Measurements from ENCODE around the gene RNU4-1.

The RNU4-1 gene

DNA sequence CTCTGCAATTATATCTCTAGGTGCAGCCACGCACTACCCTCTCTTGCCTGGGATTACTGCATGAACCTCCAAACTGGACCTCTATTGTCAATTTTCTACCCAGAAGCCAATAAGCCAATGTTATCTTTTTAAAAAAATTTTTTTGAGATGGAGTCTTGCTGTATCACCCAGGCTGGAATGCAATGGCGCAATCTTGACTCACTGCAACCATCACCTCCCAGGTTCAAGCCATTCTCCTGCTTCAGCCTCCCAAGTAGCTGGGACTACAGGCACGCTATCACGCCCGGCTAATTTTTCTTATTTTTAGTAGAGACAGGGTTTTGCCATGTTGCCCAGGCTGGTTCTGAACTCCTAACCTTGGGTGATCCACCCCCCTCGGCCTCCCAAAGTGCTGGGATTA lies 16.3 kb downstream of the RNU4-1 start:
- no peaks in the 10 kb centered on the region for H3K36me3 ChIP-seq (replicated peaks)
- in situ Hi-C loops (cut with MboI; ENCODE audit: low sequenced_read_pairs): no loop called here
- no peaks in the 10 kb centered on the region for H3K9me3 ChIP-seq
- DNase-seq (ENCODE audit: low spot score in 2 of 2): no peak
- no peaks in the 10 kb centered on the region for H3K4me1 ChIP-seq
- no peak overlapping the region for H3K4me3 ChIP-seq
- H3K27me3 ChIP-seq (ENCODE audit: low read depth): no peaks in the 10 kb centered on the region

GRCh38 chr12:120267736-120268135 lies 25.3 kb downstream of the RNU4-1 start:
- Histone ChIP-seq H3K27me3 (ENCODE audit: low read depth) (no peaks in the 10 kb centered on the region), H3K36me3 (replicated peaks) (no peaks in the 10 kb centered on the region), H3K4me3 (no peak overlapping the region), H3K9me3 (no peaks in the 10 kb centered on the region), H3K4me1 (peaks cover 10% of the 10 kb centered on the region)
- DNase-seq (ENCODE audit: low spot score in 2 of 2): no peak
- in situ Hi-C loops (cut with MboI; ENCODE audit: low sequenced_read_pairs): no loop called here

DNA sequence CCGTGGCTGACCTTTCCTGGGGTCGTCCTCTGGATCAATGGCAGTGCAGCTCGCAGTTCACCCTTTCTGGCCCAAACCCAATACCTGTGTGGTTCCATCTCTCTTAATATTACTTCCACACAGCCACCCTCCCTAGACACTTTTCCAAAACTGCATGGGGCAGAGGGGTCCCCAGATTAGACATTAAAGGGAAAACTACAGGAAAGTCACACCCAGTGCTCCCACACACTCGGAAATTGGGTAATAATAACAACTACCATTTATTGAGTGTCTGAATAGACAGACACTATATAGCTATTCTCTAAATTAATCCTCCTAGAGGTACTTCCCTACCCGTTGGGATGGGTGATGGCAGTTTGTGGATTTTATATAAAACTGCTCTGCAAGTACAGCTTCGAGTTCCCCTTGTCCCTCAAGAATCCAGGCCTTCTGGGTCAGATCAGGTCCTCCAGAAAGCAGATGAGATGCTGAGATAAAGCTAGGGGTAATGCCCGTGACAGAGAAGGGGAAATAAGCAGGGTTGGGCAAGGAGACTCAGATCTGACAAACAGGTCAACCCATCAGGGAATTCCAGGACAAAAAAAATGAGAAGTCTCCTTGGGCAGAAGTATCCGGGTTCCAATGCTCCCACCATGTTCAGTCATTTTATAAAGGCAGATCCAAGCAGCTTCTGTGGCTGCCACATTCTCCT lies 26.7 kb downstream of the RNU4-1 start:
- in situ Hi-C loops (cut with MboI; ENCODE audit: low sequenced_read_pairs): no loop called here
- Histone ChIP-seq H3K27me3 (ENCODE audit: low read depth) (no peaks in the 10 kb centered on the region), H3K9me3 (no peaks in the 10 kb centered on the region), H3K4me1 (peaks cover 10% of the 10 kb centered on the region), H3K36me3 (replicated peaks) (no peaks in the 10 kb centered on the region), H3K4me3 (peak overlapping the region; percentile 9; the same call in 1 of the 2 replicates)
- no peak for DNase-seq (ENCODE audit: low spot score in 2 of 2)

DNA sequence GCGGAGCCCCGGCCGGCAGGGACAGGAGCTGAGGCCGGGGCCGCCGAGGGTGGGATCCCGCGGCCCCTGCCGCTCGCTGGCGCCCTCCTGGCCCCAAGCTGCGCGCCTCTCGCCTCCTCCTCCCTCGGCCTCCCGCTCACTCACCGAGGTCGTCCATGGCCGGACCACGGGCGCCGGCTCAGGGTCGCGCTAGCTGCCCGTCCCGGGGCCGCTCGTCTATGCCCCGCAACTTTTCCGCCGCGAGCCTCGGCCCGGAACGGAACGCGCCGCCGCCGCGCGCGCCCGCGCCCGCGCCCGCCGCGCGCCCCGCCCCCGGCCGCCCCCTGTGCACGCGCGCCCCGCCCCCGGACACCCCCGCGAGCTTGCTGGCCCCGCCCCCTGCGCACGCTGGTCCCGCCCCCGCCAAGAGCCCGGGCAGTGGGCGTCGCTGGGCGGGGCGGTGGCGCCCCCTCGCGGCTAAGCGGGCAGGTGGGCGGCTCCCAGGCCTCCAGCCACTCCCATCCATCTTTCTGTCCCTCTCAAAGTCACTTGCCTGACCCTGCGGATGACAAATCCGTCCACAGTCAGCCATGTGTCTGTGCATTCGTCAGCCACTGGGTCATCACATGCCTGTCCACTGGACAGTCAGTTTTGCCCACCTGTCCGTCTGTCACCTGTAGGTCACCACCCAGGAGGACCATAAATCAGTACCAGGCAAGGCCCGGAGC lies 27.4 kb downstream of the RNU4-1 start, which contains the start of gene PXN:
PXN (minus strand) TSS at position 258 of the 707 bp plus-strand sequence; CDS start at position 157, 101 bp downstream.
- Histone ChIP-seq H3K4me1 (peaks cover 10% of the 10 kb centered on the region), H3K4me3 (peak within 1 kb of the TSS; percentile 47), H3K9me3 (no peaks in the 10 kb centered on the region), H3K36me3 (replicated peaks) (no peaks in the 10 kb centered on the region), H3K27me3 (ENCODE audit: low read depth) (no peaks in the 10 kb centered on the region)
- in situ Hi-C loops (cut with MboI; ENCODE audit: low sequenced_read_pairs): no loop called here
- peak; percentile 68 to 92 for DNase-seq (ENCODE audit: low spot score in 2 of 2)

- Histone ChIP-seq H3K27me3 (ENCODE audit: low read depth) (no peaks in the 10 kb centered on the region), H3K36me3 (replicated peaks) (no peaks in the 10 kb centered on the region), H3K4me1 (peaks cover 10% of the 10 kb centered on the region), H3K4me3 (peak overlapping the region; percentile 47), H3K9me3 (no peaks in the 10 kb centered on the region)
- in situ Hi-C loops (cut with MboI; ENCODE audit: low sequenced_read_pairs): no loop called here
- DNase-seq (ENCODE audit: low spot score in 2 of 2): no peak
These were observed 28.0 kb downstream of the RNU4-1 start for GRCh38 chr12:120264904-120265472.

GRCh38 chr12:120264086-120264903 lies 28.7 kb downstream of the RNU4-1 start:
- Histone ChIP-seq H3K27me3 (ENCODE audit: low read depth) (no peaks in the 10 kb centered on the region), H3K9me3 (no peaks in the 10 kb centered on the region), H3K4me1 (peaks cover 10% of the 10 kb centered on the region), H3K4me3 (peak overlapping the region; percentile 47), H3K36me3 (replicated peaks) (no peaks in the 10 kb centered on the region)
- in situ Hi-C loops (cut with MboI; ENCODE audit: low sequenced_read_pairs): no loop called here
- DNase-seq (ENCODE audit: low spot score in 2 of 2): no peak

DNA sequence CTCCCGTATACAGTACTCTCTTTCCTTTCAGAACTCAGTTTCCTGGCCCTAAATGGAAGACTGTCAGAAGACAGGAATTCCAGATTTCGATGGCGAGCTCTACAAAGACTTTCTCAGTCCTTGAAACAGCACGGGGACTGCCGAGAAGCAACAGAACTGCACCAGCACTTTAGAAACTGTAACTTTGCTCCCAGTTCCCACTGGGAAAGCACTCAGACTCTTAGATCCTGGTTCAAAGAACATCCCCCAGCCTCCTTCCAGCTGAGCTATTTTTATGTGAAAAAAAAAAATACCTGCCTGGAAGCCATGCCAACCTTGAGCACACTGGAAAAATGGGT lies 29.3 kb downstream of the RNU4-1 start:
- no peak overlapping the region for H3K4me3 ChIP-seq
- no peaks in the 10 kb centered on the region for H3K36me3 ChIP-seq (replicated peaks)
- H3K4me1 ChIP-seq: peaks cover 10% of the 10 kb centered on the region
- no peaks in the 10 kb centered on the region for H3K9me3 ChIP-seq
- no peak for DNase-seq (ENCODE audit: low spot score in 2 of 2)
- in situ Hi-C loops (cut with MboI; ENCODE audit: low sequenced_read_pairs): no loop called here
- H3K27me3 ChIP-seq (ENCODE audit: low read depth): no peaks in the 10 kb centered on the region

- no peak for DNase-seq (ENCODE audit: low spot score in 2 of 2)
- Histone ChIP-seq H3K27me3 (ENCODE audit: low read depth) (no peaks in the 10 kb centered on the region), H3K36me3 (replicated peaks) (no peaks in the 10 kb centered on the region), H3K4me1 (peaks cover 10% of the 10 kb centered on the region), H3K4me3 (no peak overlapping the region), H3K9me3 (no peaks in the 10 kb centered on the region)
- in situ Hi-C loops (cut with MboI; ENCODE audit: low sequenced_read_pairs): no loop called here
These were observed 29.9 kb downstream of the RNU4-1 start for GRCh38 chr12:120262852-120263747.

- no peaks in the 10 kb centered on the region for H3K36me3 ChIP-seq (replicated peaks)
- no peaks in the 10 kb centered on the region for H3K9me3 ChIP-seq
- no peak overlapping the region for H3K4me3 ChIP-seq
- H3K4me1 ChIP-seq: peaks cover 10% of the 10 kb centered on the region
- no peak for DNase-seq (ENCODE audit: low spot score in 2 of 2)
- H3K27me3 ChIP-seq (ENCODE audit: low read depth): no peaks in the 10 kb centered on the region
- in situ Hi-C loops (cut with MboI; ENCODE audit: low sequenced_read_pairs): no loop called here
These were observed 30.8 kb downstream of the RNU4-1 start for GRCh38 chr12:120261951-120262851.

DNA sequence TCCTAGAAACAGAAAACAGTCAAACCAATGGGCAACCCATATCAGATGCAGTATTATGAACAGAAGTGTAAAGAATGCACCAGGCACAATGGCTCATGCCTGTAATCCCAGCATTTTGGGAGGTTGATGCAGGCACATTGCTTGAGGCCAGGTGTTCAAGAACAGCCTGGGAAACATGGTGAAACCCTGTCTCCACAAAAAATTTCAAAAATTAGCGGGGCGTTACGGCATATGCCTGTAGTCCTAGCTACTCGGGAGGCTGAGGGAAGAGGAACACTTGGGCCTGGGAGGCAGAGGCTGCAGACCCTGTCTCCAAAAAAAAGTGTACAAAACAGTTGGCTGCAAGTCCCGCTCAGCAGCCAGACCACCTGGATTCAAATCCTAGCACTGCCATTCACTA lies 32.4 kb downstream of the RNU4-1 start:
- H3K36me3 ChIP-seq (replicated peaks): no peaks in the 10 kb centered on the region
- H3K9me3 ChIP-seq: no peaks in the 10 kb centered on the region
- no peak overlapping the region for H3K4me3 ChIP-seq
- H3K27me3 ChIP-seq (ENCODE audit: low read depth): no peaks in the 10 kb centered on the region
- in situ Hi-C loops (cut with MboI; ENCODE audit: low sequenced_read_pairs): no loop called here
- DNase-seq (ENCODE audit: low spot score in 2 of 2): no peak
- peaks cover 7% of the 10 kb centered on the region for H3K4me1 ChIP-seq

DNA sequence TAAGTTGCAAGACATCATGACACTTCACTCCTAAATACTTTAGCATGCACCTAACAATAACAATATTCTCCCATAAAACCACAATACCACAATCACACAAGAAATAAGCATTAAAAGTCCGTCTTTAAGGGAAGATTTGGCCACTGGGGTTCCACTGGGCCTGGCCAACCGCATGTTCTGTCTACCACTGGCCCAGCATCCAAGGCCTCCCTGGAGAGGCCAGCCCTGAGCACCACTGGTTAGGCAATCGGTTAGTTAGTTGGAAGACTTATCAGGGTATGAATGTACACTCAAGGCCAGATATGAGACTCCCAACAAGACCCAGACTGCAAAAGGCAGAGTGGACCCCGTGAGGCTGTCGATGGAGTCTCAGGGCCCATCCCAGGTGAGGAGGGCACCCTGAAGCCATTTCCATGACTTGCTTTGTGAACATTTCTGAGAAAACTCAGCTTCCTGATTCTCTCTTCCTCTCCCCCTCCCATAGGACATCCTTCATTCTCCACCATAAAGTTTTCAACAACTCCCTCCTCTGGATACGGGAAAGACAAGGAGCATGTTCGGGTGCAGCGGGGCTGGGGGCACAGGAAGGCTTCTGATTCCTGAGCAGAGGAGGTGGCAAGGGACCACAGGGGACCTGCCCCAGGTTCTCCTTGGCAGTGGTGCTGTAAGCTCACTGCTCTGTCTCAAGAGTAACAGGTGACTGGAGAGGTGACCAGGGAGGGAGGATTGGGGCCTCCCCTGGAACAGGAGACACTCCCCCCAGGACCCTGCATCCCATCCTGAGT lies 33.4 kb downstream of the RNU4-1 start:
- in situ Hi-C loops (cut with MboI; ENCODE audit: low sequenced_read_pairs): no loop called here
- no peak overlapping the region for H3K4me3 ChIP-seq
- H3K4me1 ChIP-seq: peaks cover 4% of the 10 kb centered on the region
- no peak for DNase-seq (ENCODE audit: low spot score in 2 of 2)
- H3K27me3 ChIP-seq (ENCODE audit: low read depth): no peaks in the 10 kb centered on the region
- no peaks in the 10 kb centered on the region for H3K9me3 ChIP-seq
- H3K36me3 ChIP-seq (replicated peaks): no peaks in the 10 kb centered on the region

Data from HAP-1 (cell line).